Mammary epithelial cell (primary cell): Measurements from ENCODE around the gene SLC25A21.

ENCODE experiments used
- CTCF ChIP-seq, 2 donors: IDR thresholded peaks in 1 of 2; conservative IDR thresholded peaks in 1 of 2; 2 replicates each; pipeline ENCODE4 v1.5.1; 2011 to 2012; ENCODE audit warnings: inconsistent platforms in 2 of 2, low read length in 2 of 2, mild to moderate bottlenecking in 2 of 2, control low read depth in 1 of 2, low read depth in 1 of 2; ENCODE audit not compliant: insufficient read depth in 1 of 2; ENCODE audit errors: extremely low read depth in 1 of 2
- EZH2 ChIP-seq: IDR thresholded peaks from 2 replicates; pipeline ENCODE4 v1.6.1; 2012; ENCODE audit warnings: low read length, inconsistent platforms, borderline replicate concordance

GRCh38 chr14:36756226-36756625 lies 416.2 kb downstream of the SLC25A21 start:
- TF ChIP-seq CTCF (conservative IDR thresholded peaks at IDR 0.05 in 1 of 2, IDR thresholded peaks at IDR 0.05 in 1 of 2; ENCODE audit: extremely low read depth in 1 of 2, insufficient read depth in 1 of 2, low read depth in 1 of 2, low read length in 2 of 2) (no peak), EZH2 (no peak)
